ENCODE results near the gene ERCC4.
A peak's percentile ranks its signal among the peaks of the same experiment; 100 is the strongest.

DNA sequence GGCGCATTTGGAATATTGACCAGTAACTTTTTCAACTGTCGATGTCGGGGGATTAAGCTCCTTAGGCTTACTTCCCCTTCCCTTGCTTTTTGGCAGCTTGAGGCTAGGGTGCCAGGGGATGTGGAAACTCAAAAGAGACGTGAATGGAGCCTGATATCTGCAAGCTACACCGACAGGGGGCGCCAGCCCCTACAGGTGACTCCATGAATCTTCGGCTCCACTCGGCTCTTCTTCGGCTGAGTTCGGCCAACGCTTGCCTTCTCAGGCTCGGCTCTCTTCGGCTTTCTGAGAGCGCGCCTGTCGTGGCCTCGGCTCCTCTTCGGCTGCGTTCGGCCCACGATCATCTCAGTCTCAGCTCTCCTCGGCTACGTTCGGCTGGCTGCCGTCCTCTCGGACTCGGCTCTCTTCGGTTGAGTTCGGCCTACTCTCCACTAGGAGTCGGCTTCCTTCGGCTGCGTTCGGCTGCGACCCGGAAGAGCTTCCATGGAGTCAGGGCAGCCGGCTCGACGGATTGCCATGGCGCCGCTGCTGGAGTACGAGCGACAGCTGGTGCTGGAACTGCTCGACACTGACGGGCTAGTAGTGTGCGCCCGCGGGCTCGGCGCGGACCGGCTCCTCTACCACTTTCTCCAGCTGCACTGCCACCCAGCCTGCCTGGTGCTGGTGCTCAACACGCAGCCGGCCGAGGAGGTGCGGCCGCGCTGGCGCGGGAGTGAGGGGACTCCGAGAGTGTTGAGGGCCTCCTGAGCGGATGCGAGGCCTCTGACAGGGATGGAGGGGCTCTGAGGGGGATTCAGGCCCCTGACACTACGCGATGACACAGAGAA, at the start of gene ERCC4:
- TF ChIP-seq, protein P1, sequence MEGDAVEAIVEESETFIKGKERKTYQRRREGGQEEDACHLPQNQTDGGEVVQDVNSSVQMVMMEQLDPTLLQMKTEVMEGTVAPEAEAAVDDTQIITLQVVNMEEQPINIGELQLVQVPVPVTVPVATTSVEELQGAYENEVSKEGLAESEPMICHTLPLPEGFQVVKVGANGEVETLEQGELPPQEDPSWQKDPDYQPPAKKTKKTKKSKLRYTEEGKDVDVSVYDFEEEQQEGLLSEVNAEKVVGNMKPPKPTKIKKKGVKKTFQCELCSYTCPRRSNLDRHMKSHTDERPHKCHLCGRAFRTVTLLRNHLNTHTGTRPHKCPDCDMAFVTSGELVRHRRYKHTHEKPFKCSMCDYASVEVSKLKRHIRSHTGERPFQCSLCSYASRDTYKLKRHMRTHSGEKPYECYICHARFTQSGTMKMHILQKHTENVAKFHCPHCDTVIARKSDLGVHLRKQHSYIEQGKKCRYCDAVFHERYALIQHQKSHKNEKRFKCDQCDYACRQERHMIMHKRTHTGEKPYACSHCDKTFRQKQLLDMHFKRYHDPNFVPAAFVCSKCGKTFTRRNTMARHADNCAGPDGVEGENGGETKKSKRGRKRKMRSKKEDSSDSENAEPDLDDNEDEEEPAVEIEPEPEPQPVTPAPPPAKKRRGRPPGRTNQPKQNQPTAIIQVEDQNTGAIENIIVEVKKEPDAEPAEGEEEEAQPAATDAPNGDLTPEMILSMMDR (tag by site-specific recombination; IDR thresholded peaks at IDR 0.05), result peak; percentile 92
- TF ChIP-seq, protein P2, sequence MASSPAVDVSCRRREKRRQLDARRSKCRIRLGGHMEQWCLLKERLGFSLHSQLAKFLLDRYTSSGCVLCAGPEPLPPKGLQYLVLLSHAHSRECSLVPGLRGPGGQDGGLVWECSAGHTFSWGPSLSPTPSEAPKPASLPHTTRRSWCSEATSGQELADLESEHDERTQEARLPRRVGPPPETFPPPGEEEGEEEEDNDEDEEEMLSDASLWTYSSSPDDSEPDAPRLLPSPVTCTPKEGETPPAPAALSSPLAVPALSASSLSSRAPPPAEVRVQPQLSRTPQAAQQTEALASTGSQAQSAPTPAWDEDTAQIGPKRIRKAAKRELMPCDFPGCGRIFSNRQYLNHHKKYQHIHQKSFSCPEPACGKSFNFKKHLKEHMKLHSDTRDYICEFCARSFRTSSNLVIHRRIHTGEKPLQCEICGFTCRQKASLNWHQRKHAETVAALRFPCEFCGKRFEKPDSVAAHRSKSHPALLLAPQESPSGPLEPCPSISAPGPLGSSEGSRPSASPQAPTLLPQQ (tag by site-specific recombination; IDR thresholded peaks at IDR 0.05), result no peak; the same call in 1 of the 2 replicates
- TF ChIP-seq, protein P3, sequence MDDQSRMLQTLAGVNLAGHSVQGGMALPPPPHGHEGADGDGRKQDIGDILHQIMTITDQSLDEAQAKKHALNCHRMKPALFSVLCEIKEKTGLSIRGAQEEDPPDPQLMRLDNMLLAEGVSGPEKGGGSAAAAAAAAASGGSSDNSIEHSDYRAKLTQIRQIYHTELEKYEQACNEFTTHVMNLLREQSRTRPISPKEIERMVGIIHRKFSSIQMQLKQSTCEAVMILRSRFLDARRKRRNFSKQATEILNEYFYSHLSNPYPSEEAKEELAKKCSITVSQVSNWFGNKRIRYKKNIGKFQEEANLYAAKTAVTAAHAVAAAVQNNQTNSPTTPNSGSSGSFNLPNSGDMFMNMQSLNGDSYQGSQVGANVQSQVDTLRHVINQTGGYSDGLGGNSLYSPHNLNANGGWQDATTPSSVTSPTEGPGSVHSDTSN (CRISPR knock-in tag; IDR thresholded peaks at IDR 0.05), result peak; percentile 94
- TF ChIP-seq, protein P4, sequence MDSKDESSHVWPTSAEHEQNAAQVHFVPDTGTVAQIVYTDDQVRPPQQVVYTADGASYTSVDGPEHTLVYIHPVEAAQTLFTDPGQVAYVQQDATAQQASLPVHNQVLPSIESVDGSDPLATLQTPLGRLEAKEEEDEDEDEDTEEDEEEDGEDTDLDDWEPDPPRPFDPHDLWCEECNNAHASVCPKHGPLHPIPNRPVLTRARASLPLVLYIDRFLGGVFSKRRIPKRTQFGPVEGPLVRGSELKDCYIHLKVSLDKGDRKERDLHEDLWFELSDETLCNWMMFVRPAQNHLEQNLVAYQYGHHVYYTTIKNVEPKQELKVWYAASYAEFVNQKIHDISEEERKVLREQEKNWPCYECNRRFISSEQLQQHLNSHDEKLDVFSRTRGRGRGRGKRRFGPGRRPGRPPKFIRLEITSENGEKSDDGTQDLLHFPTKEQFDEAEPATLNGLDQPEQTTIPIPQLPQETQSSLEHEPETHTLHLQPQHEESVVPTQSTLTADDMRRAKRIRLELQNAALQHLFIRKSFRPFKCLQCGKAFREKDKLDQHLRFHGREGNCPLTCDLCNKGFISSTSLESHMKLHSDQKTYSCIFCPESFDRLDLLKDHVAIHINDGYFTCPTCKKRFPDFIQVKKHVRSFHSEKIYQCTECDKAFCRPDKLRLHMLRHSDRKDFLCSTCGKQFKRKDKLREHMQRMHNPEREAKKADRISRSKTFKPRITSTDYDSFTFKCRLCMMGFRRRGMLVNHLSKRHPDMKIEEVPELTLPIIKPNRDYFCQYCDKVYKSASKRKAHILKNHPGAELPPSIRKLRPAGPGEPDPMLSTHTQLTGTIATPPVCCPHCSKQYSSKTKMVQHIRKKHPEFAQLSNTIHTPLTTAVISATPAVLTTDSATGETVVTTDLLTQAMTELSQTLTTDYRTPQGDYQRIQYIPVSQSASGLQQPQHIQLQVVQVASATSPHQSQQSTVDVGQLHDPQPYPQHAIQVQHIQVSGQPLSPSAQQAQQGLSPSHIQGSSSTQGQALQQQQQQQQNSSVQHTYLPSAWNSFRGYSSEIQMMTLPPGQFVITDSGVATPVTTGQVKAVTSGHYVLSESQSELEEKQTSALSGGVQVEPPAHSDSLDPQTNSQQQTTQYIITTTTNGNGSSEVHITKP (tag by site-specific recombination; IDR thresholded peaks at IDR 0.05), result peak; percentile 4; the same call in 1 of the 2 replicates
- peak; percentile 63; the same call in 1 of the 2 replicates for TF ChIP-seq KLF16 (tag by site-specific recombination; IDR thresholded peaks at IDR 0.05)
- TF ChIP-seq ZBTB17 (tag by site-specific recombination; IDR thresholded peaks at IDR 0.05), result peak; percentile 96
- no peak for TF ChIP-seq SALL2 (tag by site-specific recombination; IDR thresholded peaks at IDR 0.05; ENCODE audit: borderline replicate concordance)
- peak; percentile 89 for TF ChIP-seq ZNF335 (tag by site-specific recombination; conservative IDR thresholded peaks at IDR 0.05)
- TF ChIP-seq, protein P5, sequence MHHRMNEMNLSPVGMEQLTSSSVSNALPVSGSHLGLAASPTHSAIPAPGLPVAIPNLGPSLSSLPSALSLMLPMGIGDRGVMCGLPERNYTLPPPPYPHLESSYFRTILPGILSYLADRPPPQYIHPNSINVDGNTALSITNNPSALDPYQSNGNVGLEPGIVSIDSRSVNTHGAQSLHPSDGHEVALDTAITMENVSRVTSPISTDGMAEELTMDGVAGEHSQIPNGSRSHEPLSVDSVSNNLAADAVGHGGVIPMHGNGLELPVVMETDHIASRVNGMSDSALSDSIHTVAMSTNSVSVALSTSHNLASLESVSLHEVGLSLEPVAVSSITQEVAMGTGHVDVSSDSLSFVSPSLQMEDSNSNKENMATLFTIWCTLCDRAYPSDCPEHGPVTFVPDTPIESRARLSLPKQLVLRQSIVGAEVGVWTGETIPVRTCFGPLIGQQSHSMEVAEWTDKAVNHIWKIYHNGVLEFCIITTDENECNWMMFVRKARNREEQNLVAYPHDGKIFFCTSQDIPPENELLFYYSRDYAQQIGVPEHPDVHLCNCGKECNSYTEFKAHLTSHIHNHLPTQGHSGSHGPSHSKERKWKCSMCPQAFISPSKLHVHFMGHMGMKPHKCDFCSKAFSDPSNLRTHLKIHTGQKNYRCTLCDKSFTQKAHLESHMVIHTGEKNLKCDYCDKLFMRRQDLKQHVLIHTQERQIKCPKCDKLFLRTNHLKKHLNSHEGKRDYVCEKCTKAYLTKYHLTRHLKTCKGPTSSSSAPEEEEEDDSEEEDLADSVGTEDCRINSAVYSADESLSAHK (tag by site-specific recombination; IDR thresholded peaks at IDR 0.05), result no peak
- TF ChIP-seq YY1 (tag by site-specific recombination; IDR thresholded peaks at IDR 0.05), result peak; percentile 95
- no peak for TF ChIP-seq ZNF274 (IDR thresholded peaks at IDR 0.05; ENCODE audit: low read length)
- TF ChIP-seq ZNF274 (tag by site-specific recombination; IDR thresholded peaks at IDR 0.05; ENCODE audit: borderline replicate concordance), result no peak
- TF ChIP-seq, protein P6, sequence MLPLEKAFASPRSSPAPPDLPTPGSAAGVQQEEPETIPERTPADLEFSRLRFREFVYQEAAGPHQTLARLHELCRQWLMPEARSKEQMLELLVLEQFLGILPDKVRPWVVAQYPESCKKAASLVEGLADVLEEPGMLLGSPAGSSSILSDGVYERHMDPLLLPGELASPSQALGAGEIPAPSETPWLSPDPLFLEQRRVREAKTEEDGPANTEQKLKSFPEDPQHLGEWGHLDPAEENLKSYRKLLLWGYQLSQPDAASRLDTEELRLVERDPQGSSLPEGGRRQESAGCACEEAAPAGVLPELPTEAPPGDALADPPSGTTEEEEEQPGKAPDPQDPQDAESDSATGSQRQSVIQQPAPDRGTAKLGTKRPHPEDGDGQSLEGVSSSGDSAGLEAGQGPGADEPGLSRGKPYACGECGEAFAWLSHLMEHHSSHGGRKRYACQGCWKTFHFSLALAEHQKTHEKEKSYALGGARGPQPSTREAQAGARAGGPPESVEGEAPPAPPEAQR (tag by site-specific recombination; IDR thresholded peaks at IDR 0.05), result no peak
